H9 (cell line): ENCODE measurements around the gene FBXO2. TPM values are rescaled to one million over a fixed set of nuclear protein-coding genes. Genes with fewer than 3 reads are reported as not detected.

Experiments used
- DNase-seq: peaks from one replicate; pipeline ENCODE4 v3.0.0-alpha.2; 2017
- H2AFZ ChIP-seq: one replicate; pipeline ENCODE4 v1.6.1; 2013; ENCODE audit warnings: mild to moderate bottlenecking, low read length, control low read depth, moderate library complexity
- H2AK5ac ChIP-seq: 2 replicates; pipeline ENCODE4 v1.6.1; 2013; ENCODE audit warnings: low read length, control low read depth, mixed read lengths; ENCODE audit not compliant: insufficient read length
- H2BK120ac ChIP-seq: one replicate; pipeline ENCODE4 v1.6.1; 2013; ENCODE audit warnings: low read depth, mild to moderate bottlenecking, low read length, control low read depth, inconsistent platforms; ENCODE audit not compliant: poor library complexity, severe bottlenecking
- H2BK12ac ChIP-seq: 2 replicates; pipeline ENCODE4 v1.6.1; 2013; ENCODE audit warnings: low read length, control low read depth, mixed read lengths, low read depth; ENCODE audit not compliant: insufficient read length
- H2BK15ac ChIP-seq: 2 replicates; pipeline ENCODE4 v1.6.1; 2013; ENCODE audit warnings: low read depth, low read length, control low read depth
- H2BK20ac ChIP-seq: one replicate; pipeline ENCODE4 v1.6.1; 2013; ENCODE audit warnings: low read depth, mild to moderate bottlenecking, low read length, control low read depth, inconsistent platforms; ENCODE audit not compliant: poor library complexity, severe bottlenecking
- H2BK5ac ChIP-seq: 2 replicates; pipeline ENCODE4 v1.6.1; 2013; ENCODE audit warnings: low read length, control low read depth, mixed read lengths; ENCODE audit not compliant: insufficient read length
- H3K14ac ChIP-seq: 2 replicates; pipeline ENCODE4 v1.6.1; 2013; ENCODE audit warnings: low read length, control low read depth; ENCODE audit not compliant: insufficient read depth
- H3K18ac ChIP-seq: 2 replicates; pipeline ENCODE4 v1.6.1; 2013; ENCODE audit warnings: low read depth, mild to moderate bottlenecking, mixed read lengths, low read length, control low read depth; ENCODE audit not compliant: insufficient read length
- H3K23ac ChIP-seq: 2 replicates; pipeline ENCODE4 v1.6.1; 2013; ENCODE audit warnings: low read length, control low read depth, mixed read lengths, low read depth; ENCODE audit not compliant: insufficient read length
- H3K23me2 ChIP-seq: 2 replicates; pipeline ENCODE4 v1.6.1; 2013; ENCODE audit warnings: low read depth, mild to moderate bottlenecking, mixed read lengths, low read length, control low read depth; ENCODE audit not compliant: insufficient read length, poor library complexity, severe bottlenecking
- H3K27ac ChIP-seq: 2 replicates; pipeline ENCODE4 v1.5.1; 2013; ENCODE audit warnings: low read length, control low read depth, mixed read lengths, low read depth; ENCODE audit not compliant: insufficient read length
- H3K27me3 ChIP-seq: 2 replicates; pipeline ENCODE4 v1.6.1; 2013; ENCODE audit warnings: low read length, control low read depth, inconsistent platforms; ENCODE audit not compliant: insufficient read depth
- H3K4ac ChIP-seq: 2 replicates; pipeline ENCODE4 v1.6.1; 2013; ENCODE audit warnings: low read depth, mild to moderate bottlenecking, control low read depth, inconsistent platforms, low read length, moderate library complexity
- H3K4me1 ChIP-seq: 2 replicates; pipeline ENCODE4 v1.6.1; 2013; ENCODE audit warnings: low read length, control low read depth, inconsistent platforms; ENCODE audit not compliant: insufficient read depth
- H3K4me2 ChIP-seq: 2 replicates; pipeline ENCODE4 v1.6.1; 2013; ENCODE audit warnings: low read length, control low read depth, mixed read lengths; ENCODE audit not compliant: insufficient read length, insufficient read depth
- H3K56ac ChIP-seq: 2 replicates; pipeline ENCODE4 v1.6.1; 2013; ENCODE audit warnings: low read depth, mild to moderate bottlenecking, mixed read lengths, low read length, control low read depth; ENCODE audit not compliant: insufficient read length
- H3K79me1 ChIP-seq: 2 replicates; pipeline ENCODE4 v1.6.1; 2013; ENCODE audit warnings: low read depth, mild to moderate bottlenecking, moderate library complexity, low read length, control low read depth, inconsistent platforms; ENCODE audit not compliant: insufficient read depth, poor library complexity, severe bottlenecking
- H3K79me2 ChIP-seq: 2 replicates; pipeline ENCODE4 v1.6.1; 2013; ENCODE audit warnings: low read length, control low read depth, inconsistent platforms; ENCODE audit not compliant: insufficient read depth
- H3K9ac ChIP-seq: 2 replicates; pipeline ENCODE4 v1.6.1; 2013; ENCODE audit warnings: low read length, control low read depth, mixed read lengths; ENCODE audit not compliant: insufficient read length; ENCODE audit errors: extremely low read depth
- H3K9me3 ChIP-seq: one replicate; pipeline ENCODE4 v1.6.1; 2013; ENCODE audit warnings: low read depth, low read length, inconsistent platforms; ENCODE audit not compliant: control insufficient read depth
- H3T11ph ChIP-seq: one replicate; pipeline ENCODE4 v1.6.1; 2013; ENCODE audit warnings: mild to moderate bottlenecking, low read length, control low read depth, inconsistent platforms
- H4K20me1 ChIP-seq: one replicate; pipeline ENCODE4 v1.6.1; 2013; ENCODE audit not compliant: control insufficient read depth, insufficient read length, insufficient read depth
- H4K5ac ChIP-seq: 2 replicates; pipeline ENCODE4 v1.6.1; 2013; ENCODE audit warnings: low read depth, mild to moderate bottlenecking, mixed read lengths, low read length, control low read depth; ENCODE audit not compliant: insufficient read length
- H4K8ac ChIP-seq: replicated peaks from 2 replicates; pipeline ENCODE4 v1.6.1; 2013; ENCODE audit warnings: low read length, control low read depth, mixed read lengths, low read depth; ENCODE audit not compliant: insufficient read length
- H4K91ac ChIP-seq: 2 replicates; pipeline ENCODE4 v1.6.1; 2013; ENCODE audit warnings: low read depth, mild to moderate bottlenecking, moderate library complexity, mixed read lengths, low read length, control low read depth; ENCODE audit not compliant: insufficient read length
- H3K27ac Mint-ChIP-seq, 3 experiments: 2 replicates in 2 of 3; 3 replicates in 1 of 3; pipeline ENCODE4 v1.8.0; 2020 to 2021; ENCODE audit warnings: mixed read lengths in 3 of 3, mild to moderate bottlenecking in 1 of 3, moderate library complexity in 1 of 3
- H3K27me3 Mint-ChIP-seq: 2 replicates; pipeline ENCODE4 v1.8.0; 2021; ENCODE audit warnings: low read depth, mild to moderate bottlenecking, moderate library complexity, mixed read lengths
- H3K36me3 Mint-ChIP-seq, 3 experiments: 2 replicates in 2 of 3; 3 replicates in 1 of 3; pipeline ENCODE4 v1.8.0; 2020 to 2021; ENCODE audit warnings: low read depth in 3 of 3, mixed read lengths in 3 of 3; ENCODE audit not compliant: insufficient read depth in 1 of 3
- H3K4me1 Mint-ChIP-seq, 2 experiments: 2 replicates each; pipeline ENCODE4 v1.8.0; 2020; ENCODE audit warnings: mixed read lengths in 2 of 2
- H3K4me3 Mint-ChIP-seq, 2 experiments: 2 replicates in 1 of 2; 3 replicates in 1 of 2; pipeline ENCODE4 v1.8.0; 2020 to 2021; ENCODE audit warnings: mild to moderate bottlenecking in 2 of 2, mixed read lengths in 2 of 2, moderate library complexity in 1 of 2
- H3K9me3 Mint-ChIP-seq, 2 experiments: 2 replicates in 1 of 2; 3 replicates in 1 of 2; pipeline ENCODE4 v1.8.0; 2020; ENCODE audit warnings: mild to moderate bottlenecking in 2 of 2, mixed read lengths in 2 of 2, moderate library complexity in 1 of 2
- WGBS: extraction: QIAGEN DNeasy Blood & Tissue Kit; methylation state at CpG from one replicate; pipeline ENCODE4 v1.1.7; 2013; ENCODE audit warnings: missing lambda C conversion rate, low lambda C conversion rate, mixed read lengths; ENCODE audit not compliant: insufficient read length; ENCODE audit errors: extremely low coverage; 5-methylcytosine and 5-hydroxymethylcytosine counted together
- total RNA-seq: library from RNA; stranded (reverse); gene quantifications from 2 replicates; pipeline ENCODE4 v1.2.1, GENCODE V29; 2021
- TF ChIP-seq, protein P1 (sequence below): fragments of 200-600 bp; sonication (generic); conservative IDR thresholded peaks from 3 replicates; pipeline ENCODE4 v1.8.0; 2021; ENCODE audit warnings: antibody characterized with exemption, mild to moderate bottlenecking

The FBXO2 gene
- total RNA-seq, 1 experiment from 2014 or later = 28.9 TPM

DNA sequence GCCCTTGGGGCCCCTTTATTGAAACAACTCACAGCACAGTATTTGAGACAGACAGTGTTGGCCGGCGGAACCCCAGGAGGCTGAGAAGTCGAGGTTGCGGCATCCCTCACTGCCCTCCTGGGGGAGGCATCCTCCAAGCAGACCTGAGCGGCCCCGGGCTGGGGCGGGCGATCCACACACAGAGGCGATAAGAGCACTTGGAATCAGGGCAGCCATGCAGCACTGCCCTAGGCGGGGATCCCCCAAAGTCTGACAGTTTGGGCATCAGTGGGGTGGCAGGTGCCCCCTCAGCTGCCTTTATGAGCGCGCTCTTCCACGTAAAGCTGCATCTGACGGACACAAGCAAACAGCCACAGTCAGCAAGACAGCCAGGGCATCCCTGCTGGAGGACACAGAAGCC, 20.3 kb upstream of the FBXO2 start:
- Histone ChIP-seq H3K14ac (no peak overlapping the region), H2BK15ac (no peak overlapping the region), H2BK5ac (no peak overlapping the region), H3K27ac (no peak overlapping the region), H3K23ac (no peak overlapping the region), H3K9me3 (no peaks in the 10 kb centered on the region), H2AK5ac (no peak overlapping the region), H2AFZ (no peak overlapping the region), H2BK12ac (no peak overlapping the region), H3K79me2 (0 out of 2 replicates have a peak, but pooled peaks cover 2% of the 10 kb centered on the region), H3K4me2 (no peak overlapping the region), H2BK120ac (no peak overlapping the region), H4K20me1 (no peaks in the 10 kb centered on the region), H3K56ac (no peak overlapping the region), H3K9ac (no peak overlapping the region), H4K8ac (no peak overlapping the region), H2BK20ac (no peak overlapping the region), H3T11ph (no peak overlapping the region), H3K79me1 (no peaks in the 10 kb centered on the region), H4K5ac (no peak overlapping the region), H3K4ac (no peak overlapping the region), H3K4me1 (no peaks in the 10 kb centered on the region), H3K27me3 (no peaks in the 10 kb centered on the region), H3K18ac (no peak overlapping the region), H4K91ac (no peak overlapping the region), H3K23me2 (no peaks in the 10 kb centered on the region)
- H3K36me3 Mint-ChIP-seq = peaks cover 47 to 89% (median 76%) of the 10 kb centered on the region in 3 experiments
- no peak overlapping the region for H3K4me3 Mint-ChIP-seq
- H3K27ac Mint-ChIP-seq = no peak overlapping the region; a peak in 1 of 7 replicates
- H3K9me3 Mint-ChIP-seq = no peaks in the 10 kb centered on the region
- WGBS = no CpG with 5 or more reads among the region's 14 CpGs
- TF ChIP-seq, protein P1, sequence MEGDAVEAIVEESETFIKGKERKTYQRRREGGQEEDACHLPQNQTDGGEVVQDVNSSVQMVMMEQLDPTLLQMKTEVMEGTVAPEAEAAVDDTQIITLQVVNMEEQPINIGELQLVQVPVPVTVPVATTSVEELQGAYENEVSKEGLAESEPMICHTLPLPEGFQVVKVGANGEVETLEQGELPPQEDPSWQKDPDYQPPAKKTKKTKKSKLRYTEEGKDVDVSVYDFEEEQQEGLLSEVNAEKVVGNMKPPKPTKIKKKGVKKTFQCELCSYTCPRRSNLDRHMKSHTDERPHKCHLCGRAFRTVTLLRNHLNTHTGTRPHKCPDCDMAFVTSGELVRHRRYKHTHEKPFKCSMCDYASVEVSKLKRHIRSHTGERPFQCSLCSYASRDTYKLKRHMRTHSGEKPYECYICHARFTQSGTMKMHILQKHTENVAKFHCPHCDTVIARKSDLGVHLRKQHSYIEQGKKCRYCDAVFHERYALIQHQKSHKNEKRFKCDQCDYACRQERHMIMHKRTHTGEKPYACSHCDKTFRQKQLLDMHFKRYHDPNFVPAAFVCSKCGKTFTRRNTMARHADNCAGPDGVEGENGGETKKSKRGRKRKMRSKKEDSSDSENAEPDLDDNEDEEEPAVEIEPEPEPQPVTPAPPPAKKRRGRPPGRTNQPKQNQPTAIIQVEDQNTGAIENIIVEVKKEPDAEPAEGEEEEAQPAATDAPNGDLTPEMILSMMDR = no peak
- no peaks in the 10 kb centered on the region for H3K27me3 Mint-ChIP-seq
- peaks cover 8 to 12% of the 10 kb centered on the region in 2 experiments for H3K4me1 Mint-ChIP-seq
- no peak for DNase-seq
